Measurements from ENCODE around the gene PDS5B. TPM values are rescaled to one million over a fixed set of nuclear protein-coding genes. Genes with fewer than 3 reads are reported as not detected.
A peak's percentile ranks its signal among the peaks of the same experiment; 100 is the strongest.

The PDS5B gene
- total and polyA plus RNA-seq, 2 experiments from 2014 or later = 43.9 to 46.5 TPM

- Mint-ChIP-seq H3K27ac (no peak overlapping the region), H3K36me3 (ENCODE audit: low read depth) (peaks cover 11% of the 10 kb centered on the region; the same call in 2 of the 3 replicates), H3K4me1 (no peaks in the 10 kb centered on the region), H3K9me3 (no peaks in the 10 kb centered on the region), H3K4me3 (no peak overlapping the region), H3K27me3 (ENCODE audit: insufficient read depth, low read depth, poor library complexity) (peaks cover 3% of the 10 kb centered on the region)
- no peak for TF ChIP-seq POLR2AphosphoS5 (IDR thresholded peaks at IDR 0.05; ENCODE audit: low read depth)
- peak; percentile 68 to 94 for TF ChIP-seq CTCF (conservative IDR thresholded peaks at IDR 0.05; ENCODE audit: low read depth in 2 of 2)
- H3K36me3 ChIP-seq (ENCODE audit: insufficient read depth) = no peaks in the 10 kb centered on the region
- H3K4me3 ChIP-seq = no peak overlapping the region
- no peaks in the 10 kb centered on the region for H3F3A ChIP-seq (replicated peaks; ENCODE audit: low read depth)
- H3K79me2 ChIP-seq (replicated peaks; ENCODE audit: insufficient read depth) = no peaks in the 10 kb centered on the region
- H3K27ac ChIP-seq (ENCODE audit: low read depth) = no peak overlapping the region
- no peak overlapping the region for H2AFZ ChIP-seq
- no peaks in the 10 kb centered on the region for H3K4me1 ChIP-seq (ENCODE audit: insufficient read depth)
- H3K9me2 ChIP-seq (ENCODE audit: insufficient read depth) = no peaks in the 10 kb centered on the region
- peak; percentile 38; the same call in 2 of the 3 replicates for ATAC-seq
- H4K20me1 ChIP-seq (replicated peaks; ENCODE audit: insufficient read depth) = no peaks in the 10 kb centered on the region
- DNase-seq (ENCODE audit: low spot score) = peak; percentile 84
- no peaks in the 10 kb centered on the region for H3K27me3 ChIP-seq (ENCODE audit: insufficient read depth)
- no peak overlapping the region for H3K4me2 ChIP-seq
Measured at GRCh38 chr13:32669030-32669646, 82.9 kb downstream of the PDS5B start.

GRCh38 chr13:32674503-32674902 lies 88.3 kb downstream of the PDS5B start:
- Histone ChIP-seq H3K79me2 (replicated peaks; ENCODE audit: insufficient read depth) (no peaks in the 10 kb centered on the region), H3K4me3 (no peak overlapping the region), H3K4me1 (ENCODE audit: insufficient read depth) (no peaks in the 10 kb centered on the region), H3K27ac (ENCODE audit: low read depth) (no peak overlapping the region), H3K4me2 (no peak overlapping the region), H3K9me2 (ENCODE audit: insufficient read depth) (no peaks in the 10 kb centered on the region), H3F3A (replicated peaks; ENCODE audit: low read depth) (no peaks in the 10 kb centered on the region), H3K36me3 (ENCODE audit: insufficient read depth) (peaks cover 7% of the 10 kb centered on the region; the same call in 1 of the 2 replicates), H4K20me1 (replicated peaks; ENCODE audit: insufficient read depth) (no peaks in the 10 kb centered on the region), H3K27me3 (ENCODE audit: insufficient read depth) (no peaks in the 10 kb centered on the region), H2AFZ (no peak overlapping the region)
- Mint-ChIP-seq H3K9me3 (no peaks in the 10 kb centered on the region), H3K4me3 (no peak overlapping the region), H3K4me1 (no peaks in the 10 kb centered on the region), H3K27me3 (ENCODE audit: insufficient read depth, low read depth, poor library complexity) (peaks cover 3% of the 10 kb centered on the region), H3K27ac (no peak overlapping the region), H3K36me3 (ENCODE audit: low read depth) (peaks cover 34% of the 10 kb centered on the region; the same call in 2 of the 3 replicates)
- no peak for DNase-seq (ENCODE audit: low spot score)
- no peak for ATAC-seq
- TF ChIP-seq ZNF114 (CRISPR knock-in tag; IDR thresholded peaks at IDR 0.05) (no peak), CTCF (conservative IDR thresholded peaks at IDR 0.05; ENCODE audit: low read depth in 2 of 2) (no peak), REST (IDR thresholded peaks at IDR 0.05; ENCODE audit: unreplicated experiment) (no peak), CREB1 (CRISPR knock-in tag; IDR thresholded peaks at IDR 0.05; ENCODE audit: low read depth) (no peak), ZNF331 (CRISPR knock-in tag; IDR thresholded peaks at IDR 0.05; ENCODE audit: low read depth) (no peak)

All from GM23338 (cell line).